GM18870 (cell line): ENCODE data around the gene SLAMF9.

Source experiments
- ATAC-seq: cut with Tn5 transposase; IDR thresholded peaks from one replicate; pipeline ENCODE4 v1.9.1; 2021; ENCODE audit warnings: moderate library complexity; ENCODE audit not compliant: unreplicated experiment

The SLAMF9 gene

GRCh38 chr1:159947942-159948341, 6.1 kb downstream of the SLAMF9 start:
- ATAC-seq = no peak

- ATAC-seq = no peak
Measured at GRCh38 chr1:159946242-159947187, 7.5 kb downstream of the SLAMF9 start.

GRCh38 chr1:159945483-159946241, 8.4 kb downstream of the SLAMF9 start, which contains the start of gene IGSF9:
Gene IGSF9, minus strand, starts transcription at chr1:159945613. Its CDS starts 2,159 bp downstream, at chr1:159943454.
- ATAC-seq = no peak

GRCh38 chr1:159944623-159945455, 9.2 kb downstream of the SLAMF9 start:
- no peak for ATAC-seq

- ATAC-seq = no peak
Measured at GRCh38 chr1:159943908-159944622, 10.0 kb downstream of the SLAMF9 start.

- no peak for ATAC-seq
Measured at GRCh38 chr1:159943278-159943640, 10.8 kb downstream of the SLAMF9 start.

GRCh38 chr1:159942632-159943277, 11.3 kb downstream of the SLAMF9 start:
- no peak for ATAC-seq

GRCh38 chr1:159941591-159942560, 12.2 kb downstream of the SLAMF9 start:
- no peak for ATAC-seq

- no peak for ATAC-seq
Measured at GRCh38 chr1:159941141-159941540, 12.9 kb downstream of the SLAMF9 start.

GRCh38 chr1:159940006-159940620, 13.9 kb downstream of the SLAMF9 start:
- no peak for ATAC-seq

GRCh38 chr1:159939678-159940002, 14.4 kb downstream of the SLAMF9 start:
- no peak for ATAC-seq

GRCh38 chr1:159938905-159939677, 14.9 kb downstream of the SLAMF9 start:
- ATAC-seq = no peak

- no peak for ATAC-seq
Measured at GRCh38 chr1:159938211-159938852, 15.7 kb downstream of the SLAMF9 start.

- no peak for ATAC-seq
Measured at GRCh38 chr1:159937054-159937750, 16.8 kb downstream of the SLAMF9 start.

- ATAC-seq = no peak
Measured at GRCh38 chr1:159936273-159936904, 17.6 kb downstream of the SLAMF9 start.

GRCh38 chr1:159935719-159936272, 18.2 kb downstream of the SLAMF9 start:
- ATAC-seq = no peak
